CMK (cell line): ENCODE data around the gene SYT12.
A peak's percentile ranks its signal among the peaks of the same experiment; 100 is the strongest.
"Not testable (repeated sequence)": the region's sequence is repeated elsewhere in the genome, so short reads cannot be mapped to it uniquely, and the experiment has no call there.

ENCODE experiments used
- DNase-seq: peaks from one replicate; pipeline ENCODE4 v3.0.0-alpha.2; 2010; ENCODE audit warnings: low read depth

Gene SYT12

GRCh38 chr11:66996609-66997273, 26.2 kb upstream of the SYT12 start:
- DNase-seq, result no peak

DNA sequence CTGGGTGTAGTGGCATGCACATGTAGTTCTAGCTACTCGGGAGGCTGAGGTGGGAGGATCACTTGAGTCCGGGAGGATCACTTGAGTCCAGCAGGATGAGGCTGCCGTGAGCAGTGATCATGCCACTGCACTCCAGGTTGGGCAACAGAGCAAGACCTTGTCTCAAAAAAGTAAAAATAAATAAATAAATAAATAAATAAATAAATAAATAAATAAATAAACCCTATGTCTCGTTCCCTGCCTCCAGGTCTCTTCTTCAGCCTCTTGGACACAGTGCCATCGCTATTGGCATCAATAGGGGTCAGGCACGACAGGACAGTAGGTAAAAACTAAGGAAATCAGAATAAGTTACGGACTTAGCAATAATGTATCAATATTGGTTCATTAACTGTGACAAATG, 23.4 kb upstream of the SYT12 start:
- DNase-seq, result no peak

DNA sequence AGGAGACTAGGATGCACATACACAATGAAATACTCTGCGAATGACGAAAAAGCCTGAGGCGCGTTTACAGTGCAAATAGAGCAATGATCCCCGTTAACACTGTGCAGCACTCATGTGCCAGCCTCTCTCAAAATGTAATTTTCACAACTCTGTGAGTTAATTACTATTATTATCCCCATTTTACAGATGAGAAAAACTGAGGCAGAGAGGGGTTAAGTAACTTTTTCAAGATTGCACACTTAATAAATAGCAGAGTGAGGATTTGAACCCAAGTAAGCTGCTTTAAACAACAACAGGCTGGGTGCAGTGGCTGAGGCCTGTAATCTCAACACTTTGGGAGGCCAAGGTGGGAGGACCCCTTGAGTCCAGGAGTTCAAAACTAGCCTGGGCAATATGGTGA, 21.6 kb upstream of the SYT12 start:
- no peak for DNase-seq

- DNase-seq, result no peak
These were observed 20.5 kb upstream of the SYT12 start for GRCh38 chr11:67002297-67002913.

GRCh38 chr11:67002921-67003411, 20.0 kb upstream of the SYT12 start:
- no peak for DNase-seq

DNA sequence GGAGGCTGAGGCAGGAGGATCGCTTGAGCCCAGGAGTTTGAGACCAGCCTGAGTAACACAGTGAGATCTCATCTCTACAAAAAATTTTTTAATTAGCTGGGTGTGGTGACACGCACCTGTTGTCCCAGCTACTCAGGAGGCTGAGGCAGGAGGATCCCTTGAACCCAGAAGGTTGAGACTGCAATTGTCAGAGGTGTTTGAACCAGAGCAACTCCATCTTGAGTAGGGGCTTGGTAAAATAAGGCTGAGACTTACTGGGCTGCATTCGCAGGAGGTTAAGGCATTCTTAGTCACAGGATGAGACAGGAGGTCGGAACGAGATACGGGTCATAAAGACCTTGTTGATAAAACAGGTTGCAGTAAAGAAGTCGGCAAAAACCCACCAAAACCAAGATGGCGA, 17.7 kb upstream of the SYT12 start:
- not testable (repeated sequence) for DNase-seq

GRCh38 chr11:67006029-67006884, 16.7 kb upstream of the SYT12 start:
- peak; percentile 90 for DNase-seq

GRCh38 chr11:67007126-67007525, 15.8 kb upstream of the SYT12 start:
- DNase-seq, result no peak

DNA sequence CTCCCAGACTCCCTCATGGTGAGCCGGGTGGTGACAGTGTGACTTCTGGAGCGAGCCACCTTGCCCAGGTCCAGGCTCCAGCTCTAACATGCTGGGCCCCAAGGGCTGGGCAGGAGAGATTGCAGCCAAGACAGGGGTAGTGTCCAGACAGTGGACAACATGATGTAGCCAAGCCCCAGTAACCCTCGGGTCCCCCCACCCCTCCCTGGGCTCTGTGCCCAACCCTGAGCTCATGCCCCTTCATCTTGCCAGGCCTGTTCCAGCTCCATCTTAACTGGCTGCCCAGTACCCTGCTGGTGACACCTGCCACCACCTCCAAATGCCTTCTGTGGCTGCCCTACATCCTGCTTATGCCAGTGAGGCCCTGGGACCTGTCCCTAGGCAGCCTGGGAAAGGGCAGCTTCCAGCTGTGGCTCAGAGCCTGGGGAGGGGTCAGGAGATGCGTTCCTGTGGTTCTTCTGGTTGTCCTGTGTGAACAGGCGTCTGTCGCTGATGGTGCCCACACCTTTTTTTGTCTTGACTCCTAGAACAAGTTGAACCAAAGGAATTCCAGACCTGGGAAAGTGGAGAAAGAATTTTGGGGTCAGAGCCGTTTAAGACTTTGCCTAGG, 12.5 kb upstream of the SYT12 start:
- no peak for DNase-seq

- no peak for DNase-seq
These were observed 9.4 kb upstream of the SYT12 start for GRCh38 chr11:67013511-67014045.

GRCh38 chr11:67014343-67014742, 8.6 kb upstream of the SYT12 start:
- no peak for DNase-seq

GRCh38 chr11:67015048-67015447, 7.9 kb upstream of the SYT12 start:
- no peak for DNase-seq

- DNase-seq, result no peak
These were observed 6.4 kb upstream of the SYT12 start for GRCh38 chr11:67016550-67016949.

DNA sequence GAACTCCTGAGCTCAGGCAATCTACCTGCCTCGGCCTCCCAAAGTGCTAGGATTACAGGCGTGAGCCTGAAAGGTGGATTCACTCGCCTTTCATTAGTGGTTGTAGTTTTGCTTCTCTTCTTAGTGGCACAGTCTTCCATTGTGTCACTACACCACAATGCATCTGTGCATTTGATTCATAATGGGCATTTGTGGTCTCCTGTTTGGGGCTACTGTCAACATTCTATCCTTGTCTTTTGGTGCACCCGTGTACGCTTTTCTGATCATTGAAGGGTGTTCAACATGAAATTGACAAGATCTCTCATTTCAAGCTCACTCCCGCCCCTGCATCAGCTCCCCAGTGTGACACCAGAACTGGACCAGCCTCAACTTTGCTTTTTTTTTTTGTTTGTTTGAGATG, 2.0 kb upstream of the SYT12 start:
- DNase-seq, result no peak

DNA sequence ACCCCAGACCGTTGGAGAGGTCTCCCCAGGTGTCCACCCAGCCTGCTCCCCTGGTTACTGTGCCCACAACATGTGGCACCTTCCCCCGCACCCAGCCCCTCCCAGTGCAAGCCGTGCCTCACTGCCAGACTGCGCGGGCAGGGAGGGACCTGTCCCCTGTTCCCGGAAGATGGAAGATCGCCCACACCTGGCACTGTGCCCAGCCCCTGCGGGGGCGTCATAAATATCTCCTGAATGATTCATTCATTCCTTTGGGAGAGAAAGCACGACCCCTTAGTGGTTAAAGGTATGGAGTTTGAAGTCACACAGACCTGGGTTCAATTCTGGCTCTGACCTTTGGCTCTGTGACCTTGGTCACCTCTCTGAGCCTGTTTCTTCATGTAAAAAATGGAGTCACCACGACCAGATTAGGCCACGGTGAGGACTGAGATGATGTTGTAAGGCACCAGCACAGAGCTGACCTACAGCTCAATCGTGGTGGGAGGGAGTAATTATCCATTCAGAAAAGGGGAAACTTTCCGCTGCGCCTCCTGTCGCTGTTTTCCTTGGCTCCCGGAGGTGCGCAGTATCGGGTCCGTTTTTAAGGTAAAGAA, 497 bp upstream of the SYT12 start:
- no peak for DNase-seq

DNA sequence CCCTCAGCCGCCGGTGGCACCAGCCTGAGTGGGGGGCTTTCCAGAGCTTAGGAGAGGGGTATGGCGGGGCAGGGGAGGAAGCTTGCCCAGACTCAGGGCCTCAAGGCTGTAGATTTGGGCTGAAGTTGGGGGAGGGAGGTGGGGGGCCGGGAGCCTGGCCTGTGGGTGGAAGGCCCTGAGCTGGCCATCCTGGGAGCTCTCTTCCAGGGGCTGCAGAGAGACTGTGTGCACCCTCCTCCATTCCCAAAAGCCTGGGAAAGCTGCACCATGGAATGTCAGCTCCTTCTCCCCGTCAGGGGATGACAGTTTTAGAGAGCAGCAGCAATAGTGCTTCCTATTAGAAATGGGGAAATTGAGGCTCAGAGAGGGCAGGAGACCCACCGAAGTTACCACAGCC, 1.0 kb downstream of the SYT12 start:
- DNase-seq, result no peak

GRCh38 chr11:67024410-67024809, 1.5 kb downstream of the SYT12 start:
- DNase-seq, result peak; percentile 67

DNA sequence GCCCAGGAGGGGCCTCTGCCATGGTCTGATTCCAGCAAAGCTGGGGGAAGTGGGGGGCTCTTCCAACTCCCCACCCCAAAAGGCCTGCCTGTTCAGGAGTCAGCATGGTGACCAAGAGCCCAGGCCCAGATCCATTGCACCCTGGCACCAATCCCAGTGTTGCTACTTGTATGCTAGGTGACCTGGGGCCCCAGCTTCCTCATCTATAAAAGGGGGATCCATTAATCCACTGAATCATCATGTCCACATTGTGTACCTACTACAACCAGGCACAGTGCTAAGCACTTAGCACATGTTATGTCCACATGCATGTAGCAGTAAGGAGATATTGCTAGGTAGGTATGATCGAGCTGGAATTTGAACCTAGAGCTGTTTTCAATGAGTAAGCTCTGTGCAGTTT, 2.0 kb downstream of the SYT12 start:
- peak; percentile 27 for DNase-seq

DNA sequence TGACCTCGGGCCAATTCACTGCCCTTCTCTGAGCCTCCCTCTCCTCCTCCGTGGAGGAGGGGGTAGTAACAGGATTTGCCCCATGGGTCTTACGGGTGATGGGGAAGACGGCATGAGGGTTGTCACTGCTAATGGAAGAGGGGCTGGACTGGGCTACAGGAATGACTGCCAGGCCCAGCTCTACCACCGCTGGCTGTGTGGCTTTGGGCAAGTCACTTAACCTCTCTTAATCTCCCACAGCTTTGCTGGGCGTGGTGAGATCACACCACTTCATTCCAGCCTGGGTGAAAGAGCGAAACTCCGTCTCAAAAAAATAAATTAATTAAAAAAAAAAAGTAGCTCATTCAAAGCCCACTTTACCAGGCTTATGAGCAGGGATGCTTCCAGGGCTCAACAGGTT, 2.8 kb downstream of the SYT12 start:
- no peak for DNase-seq

- no peak for DNase-seq
These were observed 4.0 kb downstream of the SYT12 start for GRCh38 chr11:67026941-67027340.

DNA sequence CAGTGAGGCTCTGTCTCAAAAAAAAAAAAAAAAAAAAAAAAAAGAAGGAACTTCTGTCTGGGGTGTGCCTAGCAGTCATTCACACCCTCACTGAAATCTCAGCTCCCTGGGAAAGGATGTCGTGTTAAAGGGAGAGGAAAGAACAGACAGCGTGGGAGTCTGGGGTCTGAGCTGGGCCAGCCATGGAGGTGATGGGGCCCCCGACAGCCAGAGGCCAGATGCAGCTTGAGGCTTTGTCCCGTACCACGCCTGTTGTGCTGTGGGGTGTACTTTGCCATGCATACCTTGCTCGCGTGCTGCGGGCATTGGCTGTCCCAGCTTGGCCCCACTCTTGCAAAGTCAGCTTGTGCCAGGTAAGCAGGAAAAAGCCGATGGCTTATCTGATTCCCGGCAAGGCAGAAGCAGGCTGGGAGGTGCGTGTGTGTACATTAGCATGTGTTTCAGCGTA, 4.6 kb downstream of the SYT12 start:
- DNase-seq, result no peak
